Rectal smooth muscle tissue (tissue), 1 donor: Measurements from ENCODE around the gene SART1.

Source experiments
- H3K27ac ChIP-seq: one replicate; pipeline ENCODE4 v1.7.0; 2013; ENCODE audit warnings: low read depth, low read length, inconsistent platforms
- H3K27me3 ChIP-seq: one replicate; pipeline ENCODE4 v1.7.0; 2013; ENCODE audit warnings: low read length; ENCODE audit not compliant: control insufficient read depth, insufficient read depth
- H3K36me3 ChIP-seq: one replicate; pipeline ENCODE4 v1.7.0; 2013; ENCODE audit warnings: low read length; ENCODE audit not compliant: control insufficient read depth, insufficient read depth
- H3K4me1 ChIP-seq: one replicate; pipeline ENCODE4 v1.7.0; 2013; ENCODE audit warnings: low read length; ENCODE audit not compliant: control insufficient read depth, insufficient read depth
- H3K4me3 ChIP-seq: one replicate; pipeline ENCODE4 v1.7.0; 2013; ENCODE audit warnings: low read length
- H3K9ac ChIP-seq: one replicate; pipeline ENCODE4 v1.7.0; 2013; ENCODE audit warnings: low read length

The SART1 gene

GRCh38 chr11:65988791-65989592 is 27.5 kb downstream of the SART1 start:
- Histone ChIP-seq H3K36me3 (no peaks in the 10 kb centered on the region), H3K27ac (no peak overlapping the region), H3K9ac (no peak overlapping the region), H3K4me1 (no peaks in the 10 kb centered on the region), H3K27me3 (no peaks in the 10 kb centered on the region), H3K4me3 (no peak overlapping the region)

GRCh38 chr11:65992056-65992455 is 30.5 kb downstream of the SART1 start:
- no peaks in the 10 kb centered on the region for H3K4me1 ChIP-seq
- H3K27me3 ChIP-seq: no peaks in the 10 kb centered on the region
- no peak overlapping the region for H3K4me3 ChIP-seq
- no peak overlapping the region for H3K9ac ChIP-seq
- H3K36me3 ChIP-seq: no peaks in the 10 kb centered on the region
- H3K27ac ChIP-seq: no peak overlapping the region

DNA sequence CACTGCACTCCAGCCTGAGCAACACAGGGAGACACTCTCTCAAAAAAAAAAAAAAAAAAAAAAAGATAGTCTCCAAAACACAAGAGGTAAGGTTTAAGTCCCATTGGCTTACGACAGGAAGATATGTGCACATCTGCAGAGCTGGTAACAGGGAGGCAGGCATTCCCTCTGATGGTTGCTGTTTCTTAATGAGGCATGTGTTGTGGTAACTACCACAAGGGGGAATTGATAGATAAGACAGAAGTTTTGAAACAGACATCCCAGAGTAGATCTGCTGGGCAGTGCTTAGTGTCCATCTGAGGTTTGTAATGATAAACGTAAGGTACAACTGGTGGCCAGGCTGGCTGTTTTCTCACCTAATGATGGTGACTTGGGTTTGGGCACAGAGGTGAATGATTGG is 35.8 kb downstream of the SART1 start:
- no peak overlapping the region for H3K27ac ChIP-seq
- H3K4me1 ChIP-seq: peaks cover 4% of the 10 kb centered on the region
- H3K36me3 ChIP-seq: peaks cover 27% of the 10 kb centered on the region
- H3K27me3 ChIP-seq: no peaks in the 10 kb centered on the region
- no peak overlapping the region for H3K4me3 ChIP-seq
- no peak overlapping the region for H3K9ac ChIP-seq

GRCh38 chr11:66001942-66002647 is 40.6 kb downstream of the SART1 start, which contains the start of the genes BANF1 and EIF1AD:
Gene BANF1, plus strand, starts transcription at chr11:66002503. Its CDS starts 748 bp downstream, at chr11:66003251.
Gene EIF1AD, minus strand, starts transcription at chr11:66002157. Its CDS starts 1,768 bp downstream, at chr11:66000389.
- H3K9ac ChIP-seq: peak within 1 kb of the TSS; percentile 76
- H3K27me3 ChIP-seq: no peaks in the 10 kb centered on the region
- peaks cover 39% of the 10 kb centered on the region for H3K36me3 ChIP-seq
- H3K4me3 ChIP-seq: peak within 1 kb of the TSS; percentile 97
- peak within 1 kb of the TSS; percentile 86 for H3K27ac ChIP-seq
- H3K4me1 ChIP-seq: peaks cover 10% of the 10 kb centered on the region

DNA sequence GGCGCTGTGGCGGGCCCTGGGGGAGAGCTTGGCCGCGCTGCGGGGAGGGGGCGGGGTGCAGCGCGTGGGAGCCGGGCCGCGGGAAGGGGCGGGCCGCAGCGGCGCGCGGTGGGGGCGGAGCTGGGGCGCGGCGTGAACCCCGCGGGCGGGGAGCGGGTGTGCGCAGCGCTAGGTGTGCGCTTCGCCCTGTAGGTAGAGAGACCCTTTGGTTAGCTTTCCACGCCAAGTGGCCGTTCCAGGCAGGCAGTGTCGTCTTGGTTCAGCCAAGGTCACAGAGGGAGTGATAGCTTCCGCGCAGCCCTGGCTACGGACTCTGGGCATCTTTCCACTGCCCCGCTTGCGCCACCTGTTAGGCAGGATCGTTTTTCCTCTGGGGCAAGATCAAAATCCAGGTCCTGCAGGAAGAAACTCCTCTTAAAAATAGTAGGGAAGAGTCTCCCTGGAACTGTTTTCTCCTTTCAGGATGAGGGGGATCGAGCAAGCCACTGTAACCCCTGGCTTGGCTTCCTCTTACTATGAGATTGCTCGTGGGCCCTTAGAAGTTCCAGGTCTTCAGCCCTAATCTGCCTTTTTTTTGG is 41.2 kb downstream of the SART1 start:
- Histone ChIP-seq H3K36me3 (peaks cover 34% of the 10 kb centered on the region), H3K9ac (peak overlapping the region; percentile 66), H3K27ac (peak overlapping the region; percentile 86), H3K27me3 (no peaks in the 10 kb centered on the region), H3K4me1 (peaks cover 10% of the 10 kb centered on the region), H3K4me3 (peak overlapping the region; percentile 97)

DNA sequence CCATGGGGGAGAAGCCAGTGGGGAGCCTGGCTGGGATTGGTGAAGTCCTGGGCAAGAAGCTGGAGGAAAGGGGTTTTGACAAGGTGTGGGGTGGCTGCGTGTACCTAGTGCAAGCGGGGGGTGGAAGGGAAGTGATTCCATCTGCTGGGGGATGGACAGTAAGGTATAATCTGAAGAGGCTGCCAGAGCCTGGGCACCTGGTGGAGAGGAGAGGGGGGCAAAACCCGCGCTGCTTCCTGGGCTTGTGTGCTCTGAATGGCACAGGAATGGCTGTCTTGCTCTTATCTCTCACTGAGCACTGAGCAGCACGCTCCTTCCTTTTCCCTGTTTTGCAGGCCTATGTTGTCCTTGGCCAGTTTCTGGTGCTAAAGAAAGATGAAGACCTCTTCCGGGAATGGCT is 41.8 kb downstream of the SART1 start:
- H3K27me3 ChIP-seq: no peaks in the 10 kb centered on the region
- peaks cover 32% of the 10 kb centered on the region for H3K36me3 ChIP-seq
- H3K27ac ChIP-seq: no peak overlapping the region
- no peak overlapping the region for H3K9ac ChIP-seq
- peak overlapping the region; percentile 97 for H3K4me3 ChIP-seq
- H3K4me1 ChIP-seq: peaks cover 10% of the 10 kb centered on the region

DNA sequence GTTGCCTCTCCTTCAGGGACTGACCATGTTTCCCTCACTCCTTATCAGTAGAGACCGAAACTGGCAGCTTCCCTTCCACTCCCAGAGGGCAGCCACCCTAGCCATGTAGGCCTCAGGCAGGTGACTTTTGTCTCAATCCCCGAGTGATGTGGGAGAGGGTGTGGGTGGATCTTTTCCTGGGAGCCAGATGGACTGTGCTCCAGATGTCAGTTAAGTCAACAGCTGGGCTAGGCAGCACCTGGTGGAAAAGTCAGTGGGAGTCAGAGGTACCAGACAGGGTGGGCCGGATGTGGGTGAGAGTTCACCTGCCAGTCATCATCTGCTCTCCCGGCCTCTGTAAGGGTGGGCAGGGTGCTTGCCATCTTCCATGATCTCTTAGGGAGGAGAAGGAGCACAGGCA is 42.7 kb downstream of the SART1 start:
- H3K27ac ChIP-seq: no peak overlapping the region

GRCh38 chr11:66006134-66006890 is 44.8 kb downstream of the SART1 start:
- H3K4me1 ChIP-seq: peaks cover 6% of the 10 kb centered on the region
- peaks cover 12% of the 10 kb centered on the region for H3K36me3 ChIP-seq
- no peak overlapping the region for H3K27ac ChIP-seq
- H3K9ac ChIP-seq: no peak overlapping the region
- peaks cover 1% of the 10 kb centered on the region for H3K27me3 ChIP-seq
- no peak overlapping the region for H3K4me3 ChIP-seq

More for the DNA sequence above, 42.7 kb downstream of the SART1 start:
- no peaks in the 10 kb centered on the region for H3K27me3 ChIP-seq
- H3K4me3 ChIP-seq: no peak overlapping the region
- peaks cover 10% of the 10 kb centered on the region for H3K4me1 ChIP-seq
- no peak overlapping the region for H3K9ac ChIP-seq
- H3K36me3 ChIP-seq: peaks cover 23% of the 10 kb centered on the region

- Histone ChIP-seq H3K27me3 (peaks cover 5% of the 10 kb centered on the region), H3K4me3 (no peak overlapping the region), H3K4me1 (peaks cover 6% of the 10 kb centered on the region), H3K9ac (no peak overlapping the region), H3K36me3 (peaks cover 12% of the 10 kb centered on the region), H3K27ac (no peak overlapping the region)
Measured at GRCh38 chr11:66006891-66007176, 45.3 kb downstream of the SART1 start.

- no peak overlapping the region for H3K27ac ChIP-seq
- no peak overlapping the region for H3K4me3 ChIP-seq
- no peak overlapping the region for H3K9ac ChIP-seq
- H3K27me3 ChIP-seq: peaks cover 9% of the 10 kb centered on the region
- H3K36me3 ChIP-seq: peaks cover 12% of the 10 kb centered on the region
- peaks cover 6% of the 10 kb centered on the region for H3K4me1 ChIP-seq
Measured at GRCh38 chr11:66007201-66007634, 45.7 kb downstream of the SART1 start.

GRCh38 chr11:66008095-66008467 is 46.5 kb downstream of the SART1 start:
- Histone ChIP-seq H3K4me3 (no peak overlapping the region), H3K9ac (no peak overlapping the region), H3K36me3 (peaks cover 12% of the 10 kb centered on the region), H3K4me1 (peaks cover 4% of the 10 kb centered on the region), H3K27ac (no peak overlapping the region), H3K27me3 (peaks cover 16% of the 10 kb centered on the region)
